Measurements from ENCODE around the gene GALNT2. TPM values are rescaled to one million over a fixed set of nuclear protein-coding genes. Genes with fewer than 3 reads are reported as not detected.

The GALNT2 gene
- total and polyA plus RNA-seq, 9 donors = 38.6 to 142 (median 83.7) TPM

- H3K27ac ChIP-seq = peak overlapping the region in 1 of 2 donors; percentile 45
- TF ChIP-seq EP300 (IDR thresholded peaks at IDR 0.05) (no peak), CTCF (IDR thresholded peaks at IDR 0.05) (no peak), POLR2A (IDR thresholded peaks at IDR 0.05) (no peak)
- intact Hi-C loops (cut with DNase I) = no loop called here
- H3K9me3 ChIP-seq = no peaks in the 10 kb centered on the region
- no peak overlapping the region for H3K4me3 ChIP-seq
- H3K27me3 ChIP-seq = no peaks in the 10 kb centered on the region
- 52 to 71% (median 60%) methylated on average over 10 of the region's 10 CpGs for WGBS, 3 donors
- no peak for DNase-seq
- H3K4me1 ChIP-seq (ENCODE audit: insufficient read depth) = peaks cover 9% of the 10 kb centered on the region
- H3K36me3 ChIP-seq = no peaks in the 10 kb centered on the region
Observed at GRCh38 chr1:230232371-230232771, 165.3 kb downstream of the GALNT2 start.

DNA sequence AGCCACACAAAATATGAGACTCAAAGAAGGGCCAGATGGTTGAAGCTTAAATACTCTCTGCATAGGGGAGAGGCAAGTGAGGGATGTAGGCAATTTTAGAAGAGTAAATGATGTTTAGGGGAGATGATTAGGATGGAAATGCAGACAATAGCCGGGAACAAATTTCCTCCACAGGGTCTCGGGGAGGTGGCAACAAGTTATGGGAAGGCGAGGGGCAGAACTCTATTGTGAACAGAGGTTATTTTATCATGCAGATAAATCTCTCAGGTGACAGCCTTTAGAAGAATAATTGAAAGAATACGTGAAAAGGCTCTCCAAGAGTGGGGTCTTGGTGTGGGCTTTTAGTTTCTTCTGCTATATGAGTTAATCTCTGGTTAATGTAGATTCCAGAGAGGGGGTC, 166.7 kb downstream of the GALNT2 start:
- H3K36me3 ChIP-seq = no peaks in the 10 kb centered on the region
- WGBS, 3 donors = 98 to 99% (median 98%) methylated on average over 4 of the region's 4 CpGs
- no peaks in the 10 kb centered on the region for H3K9me3 ChIP-seq
- H3K27ac ChIP-seq = no peak overlapping the region
- intact Hi-C loops (cut with DNase I) = no loop called here
- peaks cover 9% of the 10 kb centered on the region for H3K4me1 ChIP-seq (ENCODE audit: insufficient read depth)
- TF ChIP-seq EP300 (IDR thresholded peaks at IDR 0.05) = no peak
- TF ChIP-seq CTCF (IDR thresholded peaks at IDR 0.05) = no peak
- no peak for TF ChIP-seq POLR2A (IDR thresholded peaks at IDR 0.05)
- no peaks in the 10 kb centered on the region for H3K27me3 ChIP-seq
- no peak overlapping the region for H3K4me3 ChIP-seq
- DNase-seq = no peak

- Histone ChIP-seq H3K9me3 (no peaks in the 10 kb centered on the region), H3K27ac (no peak overlapping the region), H3K4me3 (no peak overlapping the region), H3K27me3 (no peaks in the 10 kb centered on the region), H3K4me1 (ENCODE audit: insufficient read depth) (peaks cover 4% of the 10 kb centered on the region), H3K36me3 (no peaks in the 10 kb centered on the region)
- intact Hi-C loops (cut with DNase I) = no loop called here
- 90 to 96% (median 93%) methylated on average over 7 of the region's 7 CpGs for WGBS, 3 donors
- no peak for DNase-seq
- TF ChIP-seq CTCF (IDR thresholded peaks at IDR 0.05) (no peak), POLR2A (IDR thresholded peaks at IDR 0.05) (no peak), EP300 (IDR thresholded peaks at IDR 0.05) (no peak)
Observed at GRCh38 chr1:230235876-230236275, 168.8 kb downstream of the GALNT2 start.

- no peak for TF ChIP-seq EP300 (IDR thresholded peaks at IDR 0.05)
- TF ChIP-seq CTCF (IDR thresholded peaks at IDR 0.05) = no peak
- no peak for TF ChIP-seq POLR2A (IDR thresholded peaks at IDR 0.05)
- Histone ChIP-seq H3K4me3 (no peak overlapping the region), H3K27me3 (no peaks in the 10 kb centered on the region), H3K27ac (no peak overlapping the region), H3K36me3 (no peaks in the 10 kb centered on the region), H3K4me1 (ENCODE audit: insufficient read depth) (no peaks in the 10 kb centered on the region), H3K9me3 (no peaks in the 10 kb centered on the region)
- 93 to 96% (median 94%) methylated on average over 11 of the region's 11 CpGs for WGBS, 3 donors
- DNase-seq = no peak
- intact Hi-C loops (cut with DNase I) = no loop called here
Observed at GRCh38 chr1:230236301-230237008, 169.4 kb downstream of the GALNT2 start.

Measured in ovary (tissue), 9 donors.